K562 treated with DMSO at 1 percent for 24 hours (cell line): ENCODE measurements around the gene JUP. TPM values are rescaled to one million over a fixed set of nuclear protein-coding genes. Genes with fewer than 3 reads are reported as not detected.

Source experiments
- total RNA-seq: library from RNA; unstranded; fragments of 300-600 nt; gene quantifications from 2 replicates; pipeline ENCODE4 v1.2.3, GENCODE V29; 2022; ENCODE audit warnings: low read depth; ENCODE audit not compliant: insufficient read depth

JUP gene
- total RNA-seq: 260 and 263 TPM in 2 replicates

GRCh38 chr17:41786227-41787020 is at the start of gene JUP:
TSS of gene JUP (minus strand) at chr17:41786711. CDS start at chr17:41771854, 14,857 bp downstream.

GRCh38 chr17:41835800-41836549 is 49.5 kb upstream of the JUP start, which contains the start of gene NT5C3B:
TSS of gene NT5C3B (minus strand) at chr17:41836232. CDS start at chr17:41836193, 39 bp downstream.

GRCh38 chr17:41812381-41813151 is 26.1 kb upstream of the JUP start, which contains the start of gene FKBP10:
TSS of gene FKBP10 (plus strand) at chr17:41813004. CDS start at chr17:41813035, 31 bp downstream.

GRCh38 chr17:41811549-41812380 is 25.3 kb upstream of the JUP start, which contains the start of gene P3H4:
TSS of gene P3H4 (minus strand) at chr17:41811949. CDS start at chr17:41811915, 34 bp downstream.

GRCh38 chr17:41734139-41734948 is 52.2 kb downstream of the JUP start, which contains the start of gene HAP1:
TSS of gene HAP1 (minus strand) at chr17:41734643. CDS start at chr17:41734634, 9 bp downstream.

GRCh38 chr17:41711669-41712400 is 74.7 kb downstream of the JUP start, which contains the start of gene GAST:
TSS of gene GAST (plus strand) at chr17:41712331. CDS start at chr17:41715437, 3,106 bp downstream.

Other genes with a start within 250 kb of the JUP start
- not detected in 2 replicates for gene KRT9, start 214.7 kb downstream of the JUP start, total RNA-seq
- gene KRT14, start 199.8 kb downstream of the JUP start, total RNA-seq: not detected in 2 replicates
- not detected in 2 replicates for gene KRT16, start 173.9 kb downstream of the JUP start, total RNA-seq
- gene KRT17, start 162.1 kb downstream of the JUP start, total RNA-seq: 0.45 TPM in 1 of 2 replicates, not detected in the other
- gene EIF1, start 97.8 kb downstream of the JUP start, total RNA-seq: 1,198 and 1,276 TPM in 2 replicates
- not detected in 2 replicates for gene GAST, start 74.4 kb downstream of the JUP start, total RNA-seq
- 0.08 TPM in 1 of 2 replicates, not detected in the other for gene HAP1, start 52.1 kb downstream of the JUP start, total RNA-seq
- 2.8 and 3.5 TPM in 2 replicates for gene P3H4, start 25.2 kb upstream of the JUP start, total RNA-seq
- 0.85 and 1.2 TPM in 2 replicates for gene FKBP10, start 26.3 kb upstream of the JUP start, total RNA-seq
- gene NT5C3B, start 49.5 kb upstream of the JUP start, total RNA-seq: 95.4 and 97.3 TPM in 2 replicates
- gene KLHL10, start 51.1 kb upstream of the JUP start, total RNA-seq: not detected in 2 replicates
- gene KLHL11, start 78.7 kb upstream of the JUP start, total RNA-seq: 5.4 and 5.8 TPM in 2 replicates
- 124 and 134 TPM in 2 replicates for gene ACLY, start 132.2 kb upstream of the JUP start, total RNA-seq
- 1.6 and 1.7 TPM in 2 replicates for gene ODAD4, start 143.9 kb upstream of the JUP start, total RNA-seq
- gene CNP, start 180.1 kb upstream of the JUP start, total RNA-seq: 47.2 and 50.6 TPM in 2 replicates
- 74.4 and 76.9 TPM in 2 replicates for gene DNAJC7, start 230.7 kb upstream of the JUP start, total RNA-seq
- gene NKIRAS2, start 233.4 kb upstream of the JUP start, total RNA-seq: 118 TPM in 2 replicates